Right kidney (tissue), 1 donor: ENCODE data around the gene COX7A2.

Source experiments
- DNase-seq: peaks from one replicate; pipeline ENCODE4 v3.0.0-alpha.2; 2016

Gene COX7A2

DNA sequence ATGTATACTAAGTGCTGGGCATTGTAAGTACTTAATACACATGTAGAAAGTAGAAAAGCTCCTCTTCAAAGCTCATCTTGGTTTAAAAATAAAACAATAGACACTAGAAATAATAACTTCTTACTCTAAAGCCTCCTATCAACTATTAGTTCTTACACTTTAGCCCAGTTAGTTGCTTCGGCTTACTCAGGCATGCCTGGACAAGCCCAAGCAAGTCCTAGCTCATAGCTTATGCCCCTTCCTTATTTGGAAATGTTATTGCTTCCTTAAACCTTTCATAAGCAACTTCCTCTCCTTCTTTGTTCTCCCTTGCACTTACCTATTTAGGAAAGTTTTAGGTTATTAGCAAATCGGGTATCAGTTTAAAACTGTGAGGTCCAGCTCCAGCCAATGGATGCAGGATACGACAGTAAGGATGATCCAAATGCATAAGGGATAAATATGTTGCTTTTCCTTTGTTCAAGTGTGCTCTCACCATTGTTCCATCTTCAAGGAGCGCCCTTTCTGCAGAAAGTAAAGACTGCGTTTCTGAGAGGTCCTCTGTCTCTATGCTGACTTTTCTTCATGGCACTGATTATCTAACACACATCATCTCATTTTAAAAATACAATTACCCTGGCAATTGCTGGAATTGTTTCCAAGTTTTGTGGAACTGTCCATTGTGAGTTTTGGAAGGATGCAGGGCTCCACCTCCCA, 28.7 kb upstream of the COX7A2 start:
- DNase-seq: no peak

GRCh38 chr6:75268988-75269354, 25.4 kb upstream of the COX7A2 start:
- DNase-seq: no peak

GRCh38 chr6:75268121-75268987, 24.8 kb upstream of the COX7A2 start:
- DNase-seq: no peak

- DNase-seq: no peak
Measured at GRCh38 chr6:75267461-75267860, 23.9 kb upstream of the COX7A2 start.

- no peak for DNase-seq
Measured at GRCh38 chr6:75266716-75267291, 23.2 kb upstream of the COX7A2 start.

DNA sequence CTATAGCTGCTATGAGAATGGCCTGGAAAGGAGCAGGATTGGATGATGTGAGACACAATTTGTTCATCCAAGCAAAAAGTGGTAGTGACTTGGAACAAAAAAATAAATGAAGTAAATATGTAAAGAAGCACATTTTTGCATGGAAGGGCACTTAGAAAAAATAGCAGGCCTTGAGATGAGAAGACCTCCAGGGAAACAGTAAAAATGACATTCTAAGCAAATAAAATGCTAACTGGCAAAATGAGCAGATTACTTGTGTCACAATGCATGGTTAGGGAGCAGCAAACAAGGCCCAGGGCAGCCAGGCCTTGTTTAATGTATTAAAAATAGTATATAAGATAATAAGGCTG, 19.8 kb upstream of the COX7A2 start:
- no peak for DNase-seq

- DNase-seq: no peak
Measured at GRCh38 chr6:75262716-75263400, 19.3 kb upstream of the COX7A2 start.

DNA sequence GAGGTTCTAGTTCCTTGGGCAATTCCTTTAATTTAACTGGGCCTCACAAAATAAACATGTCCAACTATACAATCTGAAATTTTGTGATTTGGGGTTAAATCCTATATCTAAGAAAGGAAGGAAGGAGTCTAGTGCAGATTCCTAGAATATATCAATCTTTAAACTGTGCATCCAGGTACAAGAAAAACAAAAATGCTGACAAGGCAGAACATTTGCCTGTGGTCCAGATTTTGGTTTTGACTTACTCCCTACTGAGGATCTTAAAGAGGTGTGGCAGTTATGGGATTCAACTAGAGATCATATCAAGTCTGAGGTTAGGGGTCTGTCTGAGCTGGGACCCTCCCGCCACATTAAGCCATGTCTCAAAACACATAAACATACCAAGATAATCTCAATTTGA, 17.7 kb upstream of the COX7A2 start:
- DNase-seq: no peak

- no peak for DNase-seq
Measured at GRCh38 chr6:75257343-75258087, 13.9 kb upstream of the COX7A2 start.

DNA sequence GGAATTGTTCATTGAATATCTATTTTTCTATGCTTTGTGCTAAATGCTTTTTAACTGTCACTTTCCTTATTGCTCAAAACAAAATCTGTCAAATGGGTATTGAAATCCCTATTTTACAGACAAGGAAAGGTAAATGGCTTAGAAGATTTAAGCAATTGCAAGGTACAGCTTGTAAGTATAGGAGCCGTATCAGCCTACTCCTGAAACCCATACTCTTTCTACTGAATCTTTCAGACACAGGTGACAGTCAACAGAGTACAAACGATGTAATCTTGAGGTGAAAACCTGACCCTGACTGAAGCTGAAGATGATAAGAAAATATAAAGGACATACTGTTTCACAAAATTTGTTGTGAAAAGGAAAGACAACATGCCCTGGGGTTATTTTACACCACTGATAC, 7.0 kb upstream of the COX7A2 start:
- no peak for DNase-seq

DNA sequence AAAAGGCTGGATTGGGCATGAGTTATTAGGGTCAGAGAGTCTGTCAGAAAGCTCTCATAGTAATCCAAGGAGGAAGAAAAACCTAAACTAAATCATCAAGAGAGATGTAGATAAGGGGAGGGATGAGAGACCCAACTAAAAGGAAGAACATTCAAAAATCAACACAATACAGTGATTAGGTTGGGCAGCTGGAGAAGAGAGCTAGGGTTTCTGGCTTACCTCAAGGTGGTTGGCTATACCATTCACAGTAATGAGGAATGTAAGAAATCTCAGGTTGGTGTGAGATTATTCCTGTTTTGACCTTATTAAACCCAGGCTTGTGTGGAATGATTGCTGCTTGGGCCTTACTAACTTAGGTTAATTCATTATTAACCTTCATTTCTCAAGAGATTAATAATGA, 6.2 kb upstream of the COX7A2 start:
- DNase-seq: no peak

- DNase-seq: no peak
Measured at GRCh38 chr6:75246386-75246785, 2.8 kb upstream of the COX7A2 start.

- no peak for DNase-seq
Measured at GRCh38 chr6:75244063-75244584, 523 bp upstream of the COX7A2 start.

DNA sequence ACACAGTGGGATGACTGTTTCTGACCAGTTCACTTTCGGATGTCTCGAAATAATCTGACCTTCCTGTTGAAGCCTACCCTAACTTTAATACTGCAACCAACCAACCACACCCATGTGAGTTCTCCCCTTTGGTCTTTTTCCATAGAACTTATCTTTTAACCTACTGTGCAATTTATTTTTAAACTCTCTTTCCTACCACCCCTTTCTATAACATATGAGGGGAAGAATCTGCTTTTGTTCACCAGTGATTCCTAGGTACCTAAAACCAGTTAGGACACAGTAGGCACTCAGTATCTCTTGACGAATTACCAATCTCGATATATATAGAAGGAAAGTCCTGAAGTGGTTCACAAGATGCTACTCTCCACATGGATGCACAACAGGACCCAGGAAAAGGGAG, 7.0 kb downstream of the COX7A2 start:
- DNase-seq: no peak

- DNase-seq: no peak
Measured at GRCh38 chr6:75235271-75235670, 8.3 kb downstream of the COX7A2 start.

- DNase-seq: no peak
Measured at GRCh38 chr6:75234126-75234865, 9.3 kb downstream of the COX7A2 start.

- no peak for DNase-seq
Measured at GRCh38 chr6:75233092-75233615, 10.4 kb downstream of the COX7A2 start.

GRCh38 chr6:75230484-75231325, 12.9 kb downstream of the COX7A2 start:
- peak; percentile 30 for DNase-seq

- no peak for DNase-seq
Measured at GRCh38 chr6:75224303-75224926, 19.2 kb downstream of the COX7A2 start.

DNA sequence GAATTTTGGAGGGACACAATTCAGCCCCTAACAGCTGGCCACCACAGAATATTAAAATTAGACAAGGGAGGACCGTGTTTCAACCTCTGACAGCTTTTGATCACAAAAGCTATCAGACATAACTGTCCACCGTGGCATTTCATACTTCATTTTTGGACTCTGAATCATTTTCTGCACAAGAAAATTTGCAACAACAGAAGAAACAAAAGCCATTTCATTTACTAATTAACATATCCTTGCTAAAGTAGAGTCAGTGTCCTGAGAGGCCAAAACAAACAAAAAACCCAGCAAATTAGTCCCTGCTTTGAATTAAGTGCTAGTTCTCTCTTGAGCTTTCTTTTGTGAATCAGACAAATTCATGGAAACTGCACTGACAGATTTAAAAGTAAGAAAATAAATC, 20.2 kb downstream of the COX7A2 start:
- DNase-seq: no peak
